ENCODE measurements around the gene SLC38A11.

The SLC38A11 gene

DNA sequence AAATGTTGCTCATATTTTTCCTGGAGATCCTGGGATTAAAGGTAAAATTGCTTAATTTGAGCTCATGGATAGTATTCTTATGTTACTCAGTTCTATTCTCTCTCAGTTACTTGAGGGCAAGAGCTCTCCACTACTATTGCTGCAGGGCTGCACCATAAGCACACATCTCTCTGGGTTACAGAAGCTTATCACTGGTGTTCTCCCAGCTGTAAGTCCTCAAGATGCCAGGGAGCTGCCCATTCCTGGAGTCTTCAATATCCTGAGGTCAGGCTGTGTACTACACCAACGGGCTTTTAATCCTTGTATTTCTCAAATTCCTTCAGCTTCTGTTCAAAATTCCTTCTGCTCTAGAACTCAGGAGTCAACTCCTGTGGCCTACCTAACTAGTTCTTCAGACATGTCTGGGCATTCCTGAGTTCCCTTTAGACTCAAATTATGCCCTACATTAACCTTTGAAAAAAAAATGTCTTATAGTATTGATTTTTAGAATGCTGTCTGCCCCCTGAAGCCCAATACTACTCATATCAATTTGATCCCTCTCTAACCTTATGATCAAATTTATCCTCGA, 96.0 kb downstream of the SLC38A11 start:
- Histone ChIP-seq H2AK5ac (ENCODE audit: low read depth, low read length) (no peak overlapping the region), H3K27me3 (ENCODE audit: control insufficient read depth in 3 of 3, insufficient read depth in 3 of 3, low read depth in 1 of 3, low read length in 3 of 3) (no peaks in the 10 kb centered on the region), H3K36me3 (replicated peaks in 1 of 2; ENCODE audit: control insufficient read depth in 2 of 2, insufficient read depth in 2 of 2, low read length in 2 of 2) (no peaks in the 10 kb centered on the region), H3K79me1 (ENCODE audit: low read depth, low read length) (no peaks in the 10 kb centered on the region), H2AFZ (ENCODE audit: low read length) (no peak overlapping the region), H3K23ac (ENCODE audit: low read depth, low read length, poor library complexity) (no peak overlapping the region), H2BK5ac (ENCODE audit: low read length) (no peak overlapping the region), H3K4me2 (ENCODE audit: insufficient read depth, low read length, poor library complexity, severe bottlenecking) (no peak overlapping the region), H4K8ac (ENCODE audit: low read depth, low read length) (no peak overlapping the region), H3K18ac (ENCODE audit: low read length) (no peak overlapping the region), H2BK120ac (ENCODE audit: low read depth, low read length) (no peak overlapping the region), H2BK15ac (ENCODE audit: low read length) (no peak overlapping the region), H3K27ac (replicated peaks; ENCODE audit: low read length) (no peak overlapping the region), H3K14ac (ENCODE audit: low read length) (no peak overlapping the region), H4K91ac (ENCODE audit: low read depth, low read length, poor library complexity) (no peak overlapping the region), H3K9me3 (replicated peaks in 1 of 2; ENCODE audit: control insufficient read depth in 2 of 2, insufficient read depth in 1 of 2, low read depth in 1 of 2, low read length in 2 of 2) (no peaks in the 10 kb centered on the region), H3K4me3 (ENCODE audit: low read length in 2 of 2) (no peak overlapping the region), H2BK12ac (ENCODE audit: low read length) (no peak overlapping the region), H3K9ac (ENCODE audit: low read depth, low read length, poor library complexity) (no peak overlapping the region), H3K4me1 (ENCODE audit: control insufficient read depth in 2 of 2, insufficient read depth in 1 of 2, low read depth in 1 of 2, low read length in 2 of 2) (no peaks in the 10 kb centered on the region), H3K4ac (ENCODE audit: low read length) (no peak overlapping the region)
- no peak for DNase-seq (ENCODE audit: low spot score)
- no CpG with 5 or more reads among the region's 2 CpGs for WGBS, 2 donors (ENCODE audit: extremely low coverage in 2 of 2, insufficient read length in 2 of 2, insufficient replicate concordance in 1 of 2)

DNA sequence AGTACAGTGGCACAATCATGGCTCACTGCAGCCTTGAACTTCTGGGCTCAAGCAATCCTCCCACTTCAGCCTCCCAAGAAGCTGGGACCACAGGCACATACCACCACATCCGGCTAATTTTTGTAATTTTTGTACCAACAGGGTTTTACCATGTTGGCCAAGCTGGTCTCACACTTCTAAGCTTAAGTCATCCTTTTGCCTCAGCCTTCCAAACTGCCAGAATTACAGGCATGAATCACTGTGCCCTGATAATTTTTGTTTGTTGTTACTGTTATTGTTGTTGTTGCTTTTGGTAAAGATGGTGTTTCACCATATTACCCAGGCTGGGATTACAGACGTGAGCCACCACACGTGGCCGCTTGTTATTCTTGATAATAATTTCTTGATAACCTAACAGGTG, 103.2 kb downstream of the SLC38A11 start:
- WGBS, 2 donors (ENCODE audit: extremely low coverage in 2 of 2, insufficient read length in 2 of 2, insufficient replicate concordance in 1 of 2) = no CpG with 5 or more reads among the region's 4 CpGs
- H4K8ac ChIP-seq (ENCODE audit: low read depth, low read length) = no peak overlapping the region

DNA sequence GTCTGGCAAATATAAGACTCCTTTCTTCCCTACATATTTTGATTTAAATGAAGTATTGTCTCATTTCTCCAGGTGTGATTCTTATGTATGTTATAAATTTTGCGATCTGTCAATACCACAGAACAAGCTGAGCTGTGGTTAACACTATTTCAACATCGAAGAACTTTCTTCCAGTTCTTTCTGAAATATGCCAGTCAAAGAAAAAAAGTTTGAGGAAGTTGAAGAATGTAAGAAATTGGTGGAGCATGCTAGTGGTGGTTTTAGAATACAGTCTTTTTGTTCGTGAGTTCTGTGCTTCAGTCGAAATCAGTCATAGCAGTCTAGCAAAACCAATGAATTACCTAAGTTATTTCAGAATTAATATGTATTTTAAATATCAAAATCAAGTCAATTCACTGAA, 105.1 kb downstream of the SLC38A11 start:
- Histone ChIP-seq H2AFZ (ENCODE audit: low read length) (no peak overlapping the region), H2BK12ac (ENCODE audit: low read length) (no peak overlapping the region), H3K23ac (ENCODE audit: low read depth, low read length, poor library complexity) (no peak overlapping the region), H3K18ac (ENCODE audit: low read length) (no peak overlapping the region), H2BK15ac (ENCODE audit: low read length) (no peak overlapping the region), H2BK5ac (ENCODE audit: low read length) (no peak overlapping the region), H4K8ac (ENCODE audit: low read depth, low read length) (no peak overlapping the region), H3K27ac (replicated peaks; ENCODE audit: low read length) (no peak overlapping the region), H3K36me3 (replicated peaks in 1 of 2; ENCODE audit: control insufficient read depth in 2 of 2, insufficient read depth in 2 of 2, low read length in 2 of 2) (no peaks in the 10 kb centered on the region), H3K4me3 (ENCODE audit: low read length in 2 of 2) (no peak overlapping the region), H3K9ac (ENCODE audit: low read depth, low read length, poor library complexity) (no peak overlapping the region), H3K14ac (ENCODE audit: low read length) (no peak overlapping the region), H3K9me3 (replicated peaks in 1 of 2; ENCODE audit: control insufficient read depth in 2 of 2, insufficient read depth in 1 of 2, low read depth in 1 of 2, low read length in 2 of 2) (no peaks in the 10 kb centered on the region), H3K79me1 (ENCODE audit: low read depth, low read length) (no peaks in the 10 kb centered on the region), H2AK5ac (ENCODE audit: low read depth, low read length) (no peak overlapping the region), H2BK120ac (ENCODE audit: low read depth, low read length) (no peak overlapping the region), H3K4me2 (ENCODE audit: insufficient read depth, low read length, poor library complexity, severe bottlenecking) (no peak overlapping the region), H4K91ac (ENCODE audit: low read depth, low read length, poor library complexity) (no peak overlapping the region), H3K4ac (ENCODE audit: low read length) (no peak overlapping the region), H3K27me3 (ENCODE audit: control insufficient read depth in 3 of 3, insufficient read depth in 3 of 3, low read depth in 1 of 3, low read length in 3 of 3) (no peaks in the 10 kb centered on the region), H3K4me1 (ENCODE audit: control insufficient read depth in 2 of 2, insufficient read depth in 1 of 2, low read depth in 1 of 2, low read length in 2 of 2) (no peaks in the 10 kb centered on the region)
- WGBS, 2 donors (ENCODE audit: extremely low coverage in 2 of 2, insufficient read length in 2 of 2, insufficient replicate concordance in 1 of 2) = no CpG with 5 or more reads among the region's 4 CpGs
- DNase-seq (ENCODE audit: low spot score) = no peak

More for the DNA sequence above, 103.2 kb downstream of the SLC38A11 start:
- H3K36me3 ChIP-seq (replicated peaks in 1 of 2; ENCODE audit: control insufficient read depth in 2 of 2, insufficient read depth in 2 of 2, low read length in 2 of 2) = no peaks in the 10 kb centered on the region
- H2AK5ac ChIP-seq (ENCODE audit: low read depth, low read length) = no peak overlapping the region
- H3K23ac ChIP-seq (ENCODE audit: low read depth, low read length, poor library complexity) = no peak overlapping the region
- no peak overlapping the region for H3K4me2 ChIP-seq (ENCODE audit: insufficient read depth, low read length, poor library complexity, severe bottlenecking)
- no peak overlapping the region for H2BK15ac ChIP-seq (ENCODE audit: low read length)
- no peak for DNase-seq (ENCODE audit: low spot score)
- no peaks in the 10 kb centered on the region for H3K9me3 ChIP-seq (replicated peaks in 1 of 2; ENCODE audit: control insufficient read depth in 2 of 2, insufficient read depth in 1 of 2, low read depth in 1 of 2, low read length in 2 of 2)
- H2BK5ac ChIP-seq (ENCODE audit: low read length) = no peak overlapping the region
- no peak overlapping the region for H3K27ac ChIP-seq (replicated peaks; ENCODE audit: low read length)
- no peak overlapping the region for H2BK120ac ChIP-seq (ENCODE audit: low read depth, low read length)
- H3K14ac ChIP-seq (ENCODE audit: low read length) = no peak overlapping the region
- H3K18ac ChIP-seq (ENCODE audit: low read length) = no peak overlapping the region
- H3K9ac ChIP-seq (ENCODE audit: low read depth, low read length, poor library complexity) = no peak overlapping the region
- H3K27me3 ChIP-seq (ENCODE audit: control insufficient read depth in 3 of 3, insufficient read depth in 3 of 3, low read depth in 1 of 3, low read length in 3 of 3) = no peaks in the 10 kb centered on the region
- H2AFZ ChIP-seq (ENCODE audit: low read length) = no peak overlapping the region
- no peak overlapping the region for H4K91ac ChIP-seq (ENCODE audit: low read depth, low read length, poor library complexity)
- H3K79me1 ChIP-seq (ENCODE audit: low read depth, low read length) = no peaks in the 10 kb centered on the region
- H2BK12ac ChIP-seq (ENCODE audit: low read length) = no peak overlapping the region
- no peaks in the 10 kb centered on the region for H3K4me1 ChIP-seq (ENCODE audit: control insufficient read depth in 2 of 2, insufficient read depth in 1 of 2, low read depth in 1 of 2, low read length in 2 of 2)
- H3K4me3 ChIP-seq (ENCODE audit: low read length in 2 of 2) = no peak overlapping the region
- no peak overlapping the region for H3K4ac ChIP-seq (ENCODE audit: low read length)

DNA sequence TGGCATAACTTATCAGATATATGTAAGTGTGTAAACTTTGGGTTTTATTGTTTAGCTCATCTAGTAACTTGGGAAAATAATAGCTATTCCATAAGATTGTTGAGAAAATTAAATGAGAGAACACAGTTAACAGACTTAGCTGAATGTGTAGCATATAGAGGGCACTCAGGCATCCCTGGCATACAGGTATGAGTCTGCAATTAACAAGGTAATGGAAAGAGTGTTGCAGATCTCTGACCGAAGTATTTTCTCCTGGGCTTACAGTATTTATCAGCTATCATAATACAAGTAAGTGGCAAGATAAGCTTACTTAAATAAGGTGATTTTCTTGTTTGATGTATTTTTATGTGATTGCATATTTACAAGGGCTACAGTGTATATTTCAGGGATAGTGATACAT, 105.8 kb downstream of the SLC38A11 start:
- Histone ChIP-seq H2AFZ (ENCODE audit: low read length) (no peak overlapping the region), H3K4me1 (ENCODE audit: control insufficient read depth in 2 of 2, insufficient read depth in 1 of 2, low read depth in 1 of 2, low read length in 2 of 2) (no peaks in the 10 kb centered on the region), H2BK15ac (ENCODE audit: low read length) (no peak overlapping the region), H3K4me2 (ENCODE audit: insufficient read depth, low read length, poor library complexity, severe bottlenecking) (no peak overlapping the region), H3K14ac (ENCODE audit: low read length) (no peak overlapping the region), H3K27me3 (ENCODE audit: control insufficient read depth in 3 of 3, insufficient read depth in 3 of 3, low read depth in 1 of 3, low read length in 3 of 3) (no peaks in the 10 kb centered on the region), H3K18ac (ENCODE audit: low read length) (no peak overlapping the region), H3K79me1 (ENCODE audit: low read depth, low read length) (no peaks in the 10 kb centered on the region), H3K36me3 (replicated peaks in 1 of 2; ENCODE audit: control insufficient read depth in 2 of 2, insufficient read depth in 2 of 2, low read length in 2 of 2) (no peaks in the 10 kb centered on the region), H3K9ac (ENCODE audit: low read depth, low read length, poor library complexity) (no peak overlapping the region), H3K23ac (ENCODE audit: low read depth, low read length, poor library complexity) (no peak overlapping the region), H2AK5ac (ENCODE audit: low read depth, low read length) (no peak overlapping the region), H2BK120ac (ENCODE audit: low read depth, low read length) (no peak overlapping the region), H3K27ac (replicated peaks; ENCODE audit: low read length) (no peak overlapping the region), H2BK12ac (ENCODE audit: low read length) (no peak overlapping the region), H4K91ac (ENCODE audit: low read depth, low read length, poor library complexity) (no peak overlapping the region), H3K9me3 (replicated peaks in 1 of 2; ENCODE audit: control insufficient read depth in 2 of 2, insufficient read depth in 1 of 2, low read depth in 1 of 2, low read length in 2 of 2) (no peaks in the 10 kb centered on the region), H3K4me3 (ENCODE audit: low read length in 2 of 2) (no peak overlapping the region), H2BK5ac (ENCODE audit: low read length) (no peak overlapping the region), H3K4ac (ENCODE audit: low read length) (no peak overlapping the region), H4K8ac (ENCODE audit: low read depth, low read length) (no peak overlapping the region)
- no CpG with 5 or more reads among the region's 1 CpG for WGBS, 2 donors (ENCODE audit: extremely low coverage in 2 of 2, insufficient read length in 2 of 2, insufficient replicate concordance in 1 of 2)
- DNase-seq (ENCODE audit: low spot score) = no peak

Data from neuronal stem cell (in vitro differentiated cells).